GM12864 (cell line): Measurements from ENCODE around the gene SCN1B.

ENCODE experiments used
- DNase-seq: peaks from one replicate; pipeline ENCODE4 v3.0.0-alpha.2; 2011; ENCODE audit warnings: low read depth
- H3K4me3 ChIP-seq: 2 replicates; pipeline ENCODE4 v1.5.1; 2011; ENCODE audit warnings: mild to moderate bottlenecking, low read depth, low read length, control low read depth
- CTCF ChIP-seq: IDR thresholded peaks from 2 replicates; pipeline ENCODE4 v1.5.1; 2011; ENCODE audit warnings: low read depth, mild to moderate bottlenecking, moderate library complexity, low read length, control low read depth, inconsistent platforms; ENCODE audit errors: missing control alignments

The SCN1B gene

GRCh38 chr19:35029737-35030256, 473 bp upstream of the SCN1B start:
- TF ChIP-seq CTCF = no peak
- H3K4me3 ChIP-seq = no peak overlapping the region
- DNase-seq = no peak

- no peak for TF ChIP-seq CTCF
- no peak for DNase-seq
- no peak overlapping the region for H3K4me3 ChIP-seq
Measured at GRCh38 chr19:35031072-35031881, 1.0 kb downstream of the SCN1B start.

GRCh38 chr19:35032356-35032865, 2.1 kb downstream of the SCN1B start:
- DNase-seq = no peak
- TF ChIP-seq CTCF = no peak
- no peak overlapping the region for H3K4me3 ChIP-seq

- TF ChIP-seq CTCF = no peak
- no peak overlapping the region for H3K4me3 ChIP-seq
- no peak for DNase-seq
Measured at GRCh38 chr19:35033067-35034004, 3.1 kb downstream of the SCN1B start.

GRCh38 chr19:35034005-35034502, 3.8 kb downstream of the SCN1B start:
- DNase-seq = no peak
- TF ChIP-seq CTCF = no peak

GRCh38 chr19:35034588-35035382, 4.5 kb downstream of the SCN1B start:
- DNase-seq = no peak
- no peak for TF ChIP-seq CTCF
- no peak overlapping the region for H3K4me3 ChIP-seq

More at GRCh38 chr19:35034005-35034502, 3.8 kb downstream of the SCN1B start:
- no peak overlapping the region for H3K4me3 ChIP-seq
